NK-92 treated with Interleukin-12 subunit alpha and Interleukin-12 subunit beta, amount 100 ng/mL, for 24 hours (cell line): ENCODE data around the gene KBTBD12.
"Not testable (repeated sequence)": the region's sequence is repeated elsewhere in the genome, so short reads cannot be mapped to it uniquely, and the experiment has no call there.

ENCODE experiments used
- DNase-seq: peaks from one replicate; lab custom pipeline; 2025; lab: John Stamatoyannopoulos, UW

Gene KBTBD12

GRCh38 chr3:127903611-127904375 lies 11.2 kb upstream of the KBTBD12 start:
- no peak for DNase-seq

- DNase-seq: no peak
Observed at GRCh38 chr3:127905556-127905955, 9.5 kb upstream of the KBTBD12 start.

DNA sequence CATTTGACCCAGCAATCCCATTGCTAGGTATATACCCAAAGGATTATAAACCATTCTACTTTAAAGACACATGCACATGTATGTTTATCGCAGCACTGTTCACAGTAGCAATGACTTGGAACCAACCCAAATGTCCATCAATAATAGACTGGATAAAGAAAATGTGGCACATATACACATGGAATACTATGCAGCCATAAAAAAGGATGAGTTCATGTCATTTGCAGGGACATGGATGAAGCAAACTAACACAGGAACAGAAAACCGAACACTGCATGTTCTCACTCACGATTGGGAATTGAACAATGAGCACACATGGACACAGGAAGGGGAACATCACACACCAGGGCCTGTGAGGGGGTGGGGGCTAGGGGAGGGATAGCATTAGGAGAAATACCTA lies 8.4 kb upstream of the KBTBD12 start:
- DNase-seq: not testable (repeated sequence)

DNA sequence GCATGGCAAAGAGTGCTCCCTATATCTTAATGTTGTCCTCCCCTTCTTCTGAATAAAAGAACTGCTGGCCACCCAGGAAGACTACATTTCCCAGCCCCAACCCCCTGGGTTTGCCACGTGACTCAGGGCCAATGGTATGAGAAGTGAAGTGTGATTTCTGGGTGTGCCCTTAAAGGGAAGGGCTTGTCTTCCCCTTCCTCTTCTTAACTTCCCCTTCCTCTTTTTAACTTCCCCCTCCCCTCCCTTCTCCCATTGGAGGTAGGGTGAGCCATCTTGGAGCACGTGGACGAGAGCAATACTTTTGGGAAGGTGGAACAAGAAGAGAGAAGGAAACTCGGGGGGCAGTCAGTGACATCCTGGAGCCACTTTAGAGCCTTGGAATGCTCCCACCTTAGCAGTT lies 6.8 kb upstream of the KBTBD12 start:
- no peak for DNase-seq

DNA sequence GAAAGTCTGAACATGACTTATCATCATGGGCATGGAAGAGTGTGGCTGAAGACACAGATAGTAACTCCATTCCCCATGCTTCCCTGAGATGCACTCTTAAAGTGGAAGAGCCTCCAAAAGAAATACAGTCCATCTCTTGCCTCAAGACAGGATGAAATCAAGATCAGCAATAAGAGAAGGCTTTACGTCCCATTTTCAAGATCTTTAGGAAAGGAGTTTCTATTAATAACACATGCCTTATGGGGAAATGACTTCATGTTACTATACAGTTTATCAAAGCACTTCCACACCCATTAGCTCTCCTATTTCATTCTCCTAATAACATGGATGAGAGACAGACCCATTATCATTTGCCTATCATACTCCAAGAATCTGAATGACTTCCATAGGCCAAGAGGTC lies 6.1 kb upstream of the KBTBD12 start:
- no peak for DNase-seq

GRCh38 chr3:127909646-127910045 lies 5.4 kb upstream of the KBTBD12 start:
- DNase-seq: no peak

- DNase-seq: no peak
Observed at GRCh38 chr3:127911421-127911931, 3.6 kb upstream of the KBTBD12 start.

DNA sequence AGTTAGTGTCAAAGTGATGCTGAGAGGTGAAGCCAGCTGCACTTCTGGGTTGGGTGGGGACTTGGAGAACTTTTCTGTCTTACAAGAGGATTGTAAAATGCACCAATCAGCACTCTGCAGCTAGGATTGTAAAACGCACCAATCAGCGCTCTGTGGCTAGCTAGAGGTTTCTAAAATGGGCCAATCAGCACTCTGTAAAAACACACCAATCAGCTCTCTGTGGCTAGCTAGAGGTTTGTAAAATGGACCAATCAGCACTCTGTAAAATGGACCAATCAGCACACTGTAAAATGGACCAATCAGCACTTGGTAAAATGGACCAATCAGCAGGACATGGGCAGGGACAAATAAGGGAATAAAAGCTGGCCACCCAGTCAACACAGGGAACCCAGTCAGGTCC lies 1.2 kb upstream of the KBTBD12 start:
- DNase-seq: not testable (repeated sequence)

- no peak for DNase-seq
Observed at GRCh38 chr3:127914584-127914983, 448 bp upstream of the KBTBD12 start.

DNA sequence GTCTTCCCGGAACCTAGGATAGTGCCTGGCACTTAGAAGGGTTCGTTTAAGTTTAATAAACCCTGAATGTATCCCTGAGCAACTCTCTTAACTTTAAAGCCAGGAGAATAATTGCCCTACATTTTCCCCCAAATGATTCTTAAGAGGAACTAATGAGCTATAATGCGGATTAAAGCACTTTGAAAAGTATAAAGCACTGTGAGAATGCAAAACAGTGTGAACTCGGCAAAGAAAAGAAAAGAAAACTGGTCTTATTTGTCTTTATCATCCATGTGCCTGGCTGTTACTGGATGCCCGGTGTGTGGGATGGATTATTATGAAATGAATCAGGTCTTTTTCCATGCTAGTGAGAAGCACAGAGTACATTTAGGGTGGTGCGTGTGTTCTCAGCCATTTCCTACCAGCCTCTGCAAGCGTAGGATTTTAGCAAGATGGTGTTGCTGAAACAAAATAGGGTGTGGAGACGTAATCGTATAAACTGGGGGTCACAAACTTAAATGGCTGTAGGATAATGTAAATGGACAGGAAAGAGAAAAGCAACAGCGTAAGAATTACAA lies 983 bp downstream of the KBTBD12 start:
- DNase-seq: no peak

- DNase-seq: no peak
Observed at GRCh38 chr3:127920738-127921137, 5.7 kb downstream of the KBTBD12 start.

GRCh38 chr3:127923611-127924010 lies 8.6 kb downstream of the KBTBD12 start:
- no peak for DNase-seq

DNA sequence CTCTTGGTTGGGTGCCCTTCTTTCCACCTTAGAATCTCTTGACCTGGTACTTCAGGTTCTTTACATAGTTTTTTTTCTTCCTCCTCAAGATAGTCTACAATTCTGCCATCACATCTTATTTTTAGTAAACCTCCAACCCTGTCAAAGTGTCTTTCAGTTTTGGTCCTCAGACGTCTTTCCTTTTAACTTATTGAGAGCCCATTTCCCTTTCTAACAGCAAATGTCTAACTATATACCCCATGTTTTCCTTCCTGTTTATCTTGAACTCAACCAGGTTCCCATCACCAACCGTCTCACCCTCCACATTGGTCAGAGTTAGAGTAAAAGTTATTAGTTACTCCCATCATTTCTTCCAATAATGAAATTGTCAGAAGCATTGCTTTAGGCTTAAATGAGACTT lies 10.4 kb downstream of the KBTBD12 start:
- DNase-seq: no peak

- no peak for DNase-seq
Observed at GRCh38 chr3:127927829-127928604, 13.0 kb downstream of the KBTBD12 start.

- DNase-seq: no peak
Observed at GRCh38 chr3:127929818-127930413, 14.9 kb downstream of the KBTBD12 start.

DNA sequence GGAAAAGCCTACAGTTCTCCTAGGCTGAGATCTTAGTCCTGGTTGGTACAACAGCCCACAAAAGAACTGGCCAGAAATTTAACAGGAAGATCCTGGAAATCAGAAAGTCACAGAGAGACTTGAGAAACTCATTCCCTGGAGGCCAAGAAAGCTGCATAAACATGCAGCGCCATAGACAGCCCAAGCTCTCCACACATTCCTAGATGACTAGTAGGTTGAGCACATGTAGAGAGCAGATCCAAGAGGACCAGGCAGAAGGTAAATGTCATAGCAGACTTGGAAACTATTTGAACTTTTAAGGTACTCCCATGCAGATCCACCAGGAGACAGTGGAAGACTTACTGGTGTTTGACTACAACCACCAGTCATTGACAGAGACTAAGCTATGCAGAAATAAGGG lies 18.4 kb downstream of the KBTBD12 start:
- DNase-seq: no peak

DNA sequence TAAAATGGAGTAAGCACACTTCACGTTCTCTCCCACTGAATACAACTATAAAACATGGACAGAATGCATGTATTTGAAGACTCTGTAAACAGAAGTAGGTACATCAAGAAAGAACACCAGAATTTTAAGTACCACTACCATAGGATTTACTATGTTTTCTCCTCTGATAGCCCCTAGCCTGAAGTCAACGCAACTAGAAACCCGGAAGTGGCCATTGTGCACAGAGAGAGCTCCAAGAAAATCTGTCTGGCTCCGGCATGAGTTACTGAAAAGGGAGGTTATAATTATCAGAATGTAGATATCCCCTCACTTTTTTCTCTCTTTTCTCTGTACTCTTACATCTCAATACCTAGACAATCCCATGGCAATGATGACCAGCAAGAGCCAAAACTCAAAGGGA lies 23.8 kb downstream of the KBTBD12 start:
- no peak for DNase-seq

DNA sequence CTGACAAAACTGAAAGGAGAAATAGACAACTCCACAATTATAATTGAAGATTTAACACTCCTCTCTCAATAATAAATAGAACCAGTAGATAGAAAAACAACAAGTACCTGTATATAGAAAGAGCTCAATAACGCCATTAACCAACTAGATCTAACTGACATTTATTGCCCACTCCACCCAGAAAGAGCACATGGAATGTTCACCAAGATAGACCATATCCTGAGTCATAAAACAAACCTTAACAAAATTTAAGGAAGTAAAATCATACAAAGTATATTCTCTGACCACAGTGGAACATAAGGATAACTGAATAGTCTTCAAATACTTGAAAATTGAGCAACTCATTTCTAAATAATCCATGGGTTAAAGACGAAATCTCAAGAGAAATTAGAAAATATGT lies 25.1 kb downstream of the KBTBD12 start:
- DNase-seq: no peak

GRCh38 chr3:127942613-127943012 lies 27.6 kb downstream of the KBTBD12 start:
- DNase-seq: no peak

- DNase-seq: no peak
Observed at GRCh38 chr3:127948211-127948610, 33.2 kb downstream of the KBTBD12 start.

GRCh38 chr3:127949446-127950055 lies 34.5 kb downstream of the KBTBD12 start:
- no peak for DNase-seq

DNA sequence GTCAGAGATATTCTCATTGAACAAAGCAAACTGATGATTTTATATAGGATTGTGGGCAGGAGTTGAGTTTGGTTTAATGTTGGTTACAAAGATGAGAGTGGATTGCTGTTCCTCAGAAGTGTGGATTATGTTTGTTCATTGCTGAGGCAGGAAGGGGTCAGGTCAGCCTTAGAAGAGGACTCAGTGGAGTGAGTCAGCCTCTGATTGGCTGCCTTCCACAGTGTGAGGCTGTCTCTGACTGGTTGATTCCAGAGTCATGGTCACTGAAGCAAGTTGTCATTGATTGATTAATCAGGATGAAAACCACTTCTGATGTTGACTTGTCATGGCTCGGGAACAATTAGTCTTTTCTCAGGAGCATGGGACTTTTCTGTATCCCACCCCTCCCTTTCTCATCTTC lies 36.2 kb downstream of the KBTBD12 start:
- no peak for DNase-seq
